Measurements from ENCODE around the gene SLC38A10. TPM values are rescaled to one million over a fixed set of nuclear protein-coding genes. Genes with fewer than 3 reads are reported as not detected.

SLC38A10 gene
- total RNA-seq, 1 donor from 2014 or later: 162 TPM

Other genes starting within 250 kb of the SLC38A10 start
- gene PVALEF, start 129.8 kb downstream of the SLC38A10 start, total RNA-seq: not detected in 2 replicates
- gene AATK, start 129.1 kb downstream of the SLC38A10 start, total RNA-seq: 7.3 and 8.9 TPM in 2 replicates
- 14.6 and 15.2 TPM in 2 replicates for gene CEP131, start 72.3 kb downstream of the SLC38A10 start, total RNA-seq
- 30.2 and 53.8 TPM in 2 replicates for gene TEPSIN, start 56.3 kb downstream of the SLC38A10 start, total RNA-seq
- 32.4 and 87.1 TPM in 2 replicates for gene NDUFAF8, start 56.0 kb downstream of the SLC38A10 start, total RNA-seq
- 19.3 and 30.5 TPM in 2 replicates for gene BAHCC1, start 100.2 kb upstream of the SLC38A10 start, total RNA-seq
- 7,260 and 9,336 TPM in 2 replicates for gene ACTG1, start 217.5 kb upstream of the SLC38A10 start, total RNA-seq
- 0.29 and 0.64 TPM in 2 replicates for gene FSCN2, start 233.1 kb upstream of the SLC38A10 start, total RNA-seq